GM12865 (cell line): ENCODE measurements around the gene SBNO2.

Source experiments
- DNase-seq: peaks from one replicate; pipeline ENCODE4 v3.0.0; 2010; ENCODE audit warnings: low read depth
- H3K4me3 ChIP-seq: 2 replicates; pipeline ENCODE4 v1.5.1; 2011; ENCODE audit warnings: mild to moderate bottlenecking, low read depth, low read length, control low read depth
- CTCF ChIP-seq: IDR thresholded peaks from 2 replicates; pipeline ENCODE4 v1.5.1; 2011; ENCODE audit warnings: low read length, control low read depth, low read depth, inconsistent platforms; ENCODE audit not compliant: insufficient read depth; ENCODE audit errors: missing control alignments

Gene SBNO2

GRCh38 chr19:1067341-1067957 lies 106.6 kb downstream of the SBNO2 start:
- no peak for TF ChIP-seq CTCF
- peak; percentile 42 for DNase-seq
- peak overlapping the region; percentile 61 for H3K4me3 ChIP-seq

GRCh38 chr19:1066748-1067340 lies 107.2 kb downstream of the SBNO2 start, which contains the start of gene ARHGAP45:
Gene ARHGAP45 (plus strand): TSS chr19:1067167. CDS start chr19:1067406, 239 bp downstream.
- H3K4me3 ChIP-seq, result peak within 1 kb of the TSS; percentile 61
- DNase-seq, result peak; percentile 88
- TF ChIP-seq CTCF, result no peak

- no peak for TF ChIP-seq CTCF
- H3K4me3 ChIP-seq, result peak overlapping the region; percentile 61
- DNase-seq, result no peak
Observed at GRCh38 chr19:1066251-1066747, 107.8 kb downstream of the SBNO2 start.

- peak; percentile 17 for DNase-seq
- H3K4me3 ChIP-seq, result no peak overlapping the region
- no peak for TF ChIP-seq CTCF
Observed at GRCh38 chr19:1065606-1066109, 108.4 kb downstream of the SBNO2 start.

GRCh38 chr19:1064661-1065605 lies 109.1 kb downstream of the SBNO2 start:
- TF ChIP-seq CTCF, result peak; percentile 89
- DNase-seq, result peak; percentile 85

GRCh38 chr19:1063909-1064660 lies 110.0 kb downstream of the SBNO2 start:
- no peak overlapping the region for H3K4me3 ChIP-seq
- no peak for TF ChIP-seq CTCF
- no peak for DNase-seq

More at GRCh38 chr19:1064661-1065605, 109.1 kb downstream of the SBNO2 start:
- no peak overlapping the region for H3K4me3 ChIP-seq
